Activated gamma-delta T cell treated with Interleukin-2 at 50 U/mL for 16 hours (primary cell): ENCODE data around the gene BAK1.
"Not testable (repeated sequence)": the region's sequence is repeated elsewhere in the genome, so short reads cannot be mapped to it uniquely, and the experiment has no call there.

Experiments used
- DNase-seq: peaks from one replicate; pipeline ENCODE4 v3.0.0-alpha.2; 2020

Gene BAK1

DNA sequence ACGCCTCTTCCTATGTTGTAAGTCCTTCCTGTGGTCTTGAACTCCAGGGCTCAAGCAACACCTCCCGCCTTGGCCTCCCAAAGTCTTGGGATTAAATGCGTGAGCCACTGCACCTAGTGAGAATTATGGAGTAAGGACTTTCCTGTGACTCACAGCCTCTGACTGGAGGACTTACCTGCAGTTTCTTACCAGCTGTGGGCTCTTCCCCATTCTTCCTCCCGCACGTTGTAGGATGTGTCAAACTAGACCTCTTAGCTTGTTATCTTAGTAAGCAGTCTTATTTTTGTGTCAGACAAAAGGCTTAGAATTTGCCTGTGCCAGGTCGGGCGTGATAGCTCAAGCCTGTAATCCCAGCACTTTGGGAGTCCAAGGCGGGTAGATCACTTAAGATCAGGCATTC is 30.9 kb downstream of the BAK1 start:
- DNase-seq, result no peak

GRCh38 chr6:33547499-33547898 is 32.6 kb downstream of the BAK1 start:
- DNase-seq, result no peak

DNA sequence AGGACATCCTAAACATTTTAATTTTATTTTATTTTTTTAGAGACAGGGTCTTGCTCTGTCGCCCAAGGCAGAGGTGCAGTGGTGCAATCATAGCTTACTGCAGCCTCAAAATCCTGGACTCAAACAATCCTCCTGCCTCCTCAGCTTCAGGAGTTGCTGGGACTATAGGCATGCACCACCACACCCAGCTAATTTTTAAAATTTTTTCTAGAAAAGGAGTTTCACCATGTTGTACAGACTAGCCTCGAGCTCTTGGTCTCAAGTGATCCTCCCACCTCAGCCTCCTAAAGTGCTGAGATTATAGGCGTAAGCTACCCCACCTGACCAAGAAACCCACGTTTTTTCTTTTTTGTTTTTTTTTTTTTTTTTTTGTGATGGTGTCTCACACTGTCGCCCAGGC is 33.3 kb downstream of the BAK1 start:
- no peak for DNase-seq

GRCh38 chr6:33545292-33545691 is 34.8 kb downstream of the BAK1 start:
- DNase-seq, result not testable (repeated sequence)

- no peak for DNase-seq
Observed at GRCh38 chr6:33543116-33543515, 37.0 kb downstream of the BAK1 start.

- DNase-seq, result no peak
Observed at GRCh38 chr6:33540768-33541167, 39.3 kb downstream of the BAK1 start.

GRCh38 chr6:33534702-33535101 is 45.4 kb downstream of the BAK1 start:
- no peak for DNase-seq

GRCh38 chr6:33533163-33533869 is 46.8 kb downstream of the BAK1 start:
- DNase-seq, result peak; percentile 59

- DNase-seq, result not testable (repeated sequence)
Observed at GRCh38 chr6:33532431-33532830, 47.6 kb downstream of the BAK1 start.

DNA sequence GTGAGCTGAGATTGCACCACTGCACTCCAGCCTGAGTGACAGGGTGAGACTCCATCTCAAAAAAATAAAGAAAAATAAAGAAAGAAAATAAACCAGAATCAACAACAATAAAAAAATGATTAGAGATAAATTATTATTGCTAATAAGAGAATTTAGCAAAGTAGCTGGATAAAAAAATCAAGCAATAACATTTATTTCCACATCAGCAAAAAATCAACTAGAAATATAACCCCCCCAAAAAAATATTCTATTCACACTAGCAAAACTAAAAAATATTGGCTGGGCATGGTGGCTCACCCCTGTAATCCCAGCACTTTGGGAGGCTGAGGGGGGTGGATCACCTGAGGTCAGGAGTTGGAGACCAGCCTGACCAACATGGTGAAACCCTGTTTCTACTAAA is 49.5 kb downstream of the BAK1 start:
- DNase-seq, result not testable (repeated sequence)
